HS-27A (cell line): ENCODE data around the gene ZBTB46.

Experiments
- DNase-seq: peaks from one replicate; pipeline ENCODE4 v3.0.0-alpha.2; 2012; ENCODE audit warnings: low read depth, missing footprints

ZBTB46 gene

GRCh38 chr20:63705232-63706026, 125.6 kb downstream of the ZBTB46 start:
- no peak for DNase-seq

GRCh38 chr20:63704749-63705117, 126.3 kb downstream of the ZBTB46 start:
- no peak for DNase-seq

- DNase-seq: no peak
Observed at GRCh38 chr20:63703976-63704748, 126.9 kb downstream of the ZBTB46 start.

GRCh38 chr20:63703471-63703975, 127.5 kb downstream of the ZBTB46 start:
- DNase-seq: no peak

GRCh38 chr20:63702751-63703470, 128.2 kb downstream of the ZBTB46 start:
- no peak for DNase-seq

GRCh38 chr20:63702036-63702665, 128.9 kb downstream of the ZBTB46 start:
- no peak for DNase-seq

GRCh38 chr20:63701329-63702035, 129.6 kb downstream of the ZBTB46 start:
- no peak for DNase-seq

- no peak for DNase-seq
Observed at GRCh38 chr20:63701051-63701328, 130.1 kb downstream of the ZBTB46 start.

- no peak for DNase-seq
Observed at GRCh38 chr20:63700199-63701050, 130.6 kb downstream of the ZBTB46 start.

- DNase-seq: no peak
Observed at GRCh38 chr20:63699466-63700198, 131.4 kb downstream of the ZBTB46 start.

- peak; percentile 67 for DNase-seq
Observed at GRCh38 chr20:63698739-63699465, 132.2 kb downstream of the ZBTB46 start.

GRCh38 chr20:63697868-63698545, 133.1 kb downstream of the ZBTB46 start:
- no peak for DNase-seq

- DNase-seq: no peak
Observed at GRCh38 chr20:63697357-63697867, 133.7 kb downstream of the ZBTB46 start.

- DNase-seq: no peak
Observed at GRCh38 chr20:63696628-63697356, 134.3 kb downstream of the ZBTB46 start, which contains the start of gene TNFRSF6B. Gene TNFRSF6B (plus strand): TSS chr20:63696652. CDS start chr20:63696768, 116 bp downstream.

GRCh38 chr20:63696306-63696627, 134.8 kb downstream of the ZBTB46 start:
- no peak for DNase-seq

- no peak for DNase-seq
Observed at GRCh38 chr20:63695424-63696305, 135.4 kb downstream of the ZBTB46 start.
